Heart left ventricle (tissue), 16 donors: ENCODE measurements around the gene ASAP2. TPM values are rescaled to one million over a fixed set of nuclear protein-coding genes. Genes with fewer than 3 reads are reported as not detected.

ENCODE experiments used
- ATAC-seq, 4 donors: fragments of 200-7000 bp; cut with Tn5 transposase; one replicate each; pipeline ENCODE4 v1.9.1; 2020 to 2022; ENCODE audit warnings: moderate library complexity in 4 of 4, mild to moderate bottlenecking in 3 of 4, moderate number of reproducible peaks in 1 of 4
- DNase-seq, 5 donors: peaks; one replicate each; pipeline ENCODE4 v3.0.0-alpha.2; 2020
- H3K27ac ChIP-seq, 12 donors: fragments of 200-600 bp; sonication (generic) in 4 of 12; one replicate each; pipeline versions ENCODE4 v1.5.0 to v1.8.0; 2016 to 2022; ENCODE audit warnings: mild to moderate bottlenecking in 2 of 12
- H3K27me3 ChIP-seq, 9 donors: fragments of 200-600 bp; sonication (generic) in 2 of 9; one replicate each; pipeline versions ENCODE4 v1.5.1 to v1.8.0; 2016 to 2022; ENCODE audit warnings: mild to moderate bottlenecking in 3 of 9
- H3K36me3 ChIP-seq, 9 donors: fragments of 200-600 bp; sonication (generic) in 2 of 9; one replicate each; pipeline versions ENCODE4 v1.5.0 to v1.8.0; 2018 to 2022; ENCODE audit warnings: mild to moderate bottlenecking in 2 of 9
- H3K4me1 ChIP-seq, 12 donors: fragments of 200-600 bp; sonication (generic) in 4 of 12; one replicate each; pipeline versions ENCODE4 v1.5.0 to v1.8.0; 2016 to 2022; ENCODE audit warnings: mild to moderate bottlenecking in 3 of 12
- H3K4me3 ChIP-seq, 12 donors: fragments of 200-600 bp; sonication (generic) in 4 of 12; one replicate each; pipeline versions ENCODE4 v1.5.0 to v1.8.0; 2017 to 2022; ENCODE audit warnings: mild to moderate bottlenecking in 9 of 12, moderate library complexity in 4 of 12
- H3K9me3 ChIP-seq, 12 donors: fragments of 200-600 bp; sonication (generic) in 4 of 12; one replicate each; pipeline versions ENCODE4 v1.5.0 to v1.8.0; 2016 to 2022; ENCODE audit warnings: mild to moderate bottlenecking in 1 of 12
- CTCF ChIP-seq, 12 donors: fragments of 200-600 bp; sonication (generic) in 4 of 12; IDR thresholded peaks; one replicate each; pipeline versions ENCODE4 v1.5.0 to v1.8.0; 2018 to 2022; ENCODE audit warnings: antibody characterized with exemption in 12 of 12, mild to moderate bottlenecking in 5 of 12
- POLR2A ChIP-seq, 2 donors: fragments of 450-650 bp; IDR thresholded peaks; one replicate each; pipeline ENCODE4 v1.6.1; 2017; ENCODE audit warnings: antibody characterized with exemption in 2 of 2, mild to moderate bottlenecking in 2 of 2, moderate library complexity in 2 of 2
- WGBS, 4 donors: extraction: QIAGEN DNeasy Blood & Tissue Kit in 2 of 4; methylation state at CpG; one replicate each; pipeline versions ENCODE4 v1.1.5 to v1.1.7; 2013 to 2018; 5-methylcytosine and 5-hydroxymethylcytosine counted together
- intact Hi-C, 10 donors: fragments of 100-400 bp; cut with DNase I; formaldehyde crosslinking; loops; one replicate each; pipeline versions ENCODE4 v1.11.1 to v1.14.2; 2022
- polyA plus RNA-seq, 2 donors: library from polyadenylated mRNA; stranded (reverse); fragments of 200-250 nt; gene quantifications; one replicate each; pipeline ENCODE4 v1.2.3, GENCODE V29; 2013
- total RNA-seq, 9 donors: library from RNA; depleted of rRNA in 2 of 9; stranded (reverse); fragments of >200 nt in 2 of 9; fragmentation: NEBNext Ultra II Directional in 3 of 9; extraction: Animal tissue kit (Norgen Biotek cat#: 25700) in 3 of 9; gene quantifications; one replicate each; pipeline versions ENCODE4 v1.1.0 to v1.2.4, GENCODE V29; 2016 to 2023
- donor health status: ischemic (EF 13 %, LVEDD 7.1; RV severe dilation, severe dysfunction).
- donor health status: healthy with polysubstance abuse.
- donor health status: DM: no; HTN: yes; CAD: no.
- donor health status: DM: no; HTN: no; CAD: no.
- donor health status: ischemic (EF 25% LVEDD 6.9; RV normal size, moderate dysfunction).
- donor health status: ischemic (EF 25% LVEDD 5.7; RV mildly dilated, moderate dysfunction).
- donor health status: healthy.
- donor health status: DM: yes; HTN: yes; CAD: no.
- donor health status: ischemic (EF 35%, LVEDD 5.7; RV mildly dilated, moderate dysfunction).
- donor health status: nonischemic (EF 11% LVEDD 7.7; RV severe dilation, severe dysfunction).
- donor health status: DM: yes; HTN: yes; CAD: no.
- donor health status: PGD.
- donor health status: ischemic (EF 29% LVEDD 5.4; RV normal size, mild dysfunction).
- donor health status: nonischemic (EF 23%, LVEDD 6.1; RV moderate dilation, normal function).

ASAP2 gene
- total and polyA plus RNA-seq, 11 donors, result 6.7 to 17.0 (median 11.9) TPM

- TF ChIP-seq POLR2A (IDR thresholded peaks at IDR 0.05) (no peak), CTCF (IDR thresholded peaks at IDR 0.05) (no peak)
- WGBS, 4 donors, result 60 to 70% (median 63%) methylated on average over 16 of the region's 16 CpGs
- H3K27ac ChIP-seq, result peak overlapping the region in 11 of 12 donors; percentile 23 to 61 (median 53)
- DNase-seq (peak in 1 of 5 donors; percentile 58), ATAC-seq (peak in 3 of 4 donors; percentile 54 to 75 (median 56))
- H3K4me3 ChIP-seq, result no peak overlapping the region
- H3K9me3 ChIP-seq, result no peaks in the 10 kb centered on the region
- no peaks in the 10 kb centered on the region for H3K36me3 ChIP-seq
- peaks cover 3 to 75% (median 57%) of the 10 kb centered on the region in 12 donors for H3K4me1 ChIP-seq
- intact Hi-C loops, result no loop called here
- no peaks in the 10 kb centered on the region for H3K27me3 ChIP-seq
Observed at GRCh38 chr2:9251154-9252001, 44.8 kb downstream of the ASAP2 start.

- peaks cover 3 to 75% (median 58%) of the 10 kb centered on the region in 12 donors for H3K4me1 ChIP-seq
- 63 to 77% (median 70%) methylated on average over 4 to 5 of the region's 5 CpGs for WGBS, 4 donors
Observed at GRCh38 chr2:9252002-9252357, 45.4 kb downstream of the ASAP2 start.

GRCh38 chr2:9255416-9255815 lies 48.8 kb downstream of the ASAP2 start:
- peaks cover 0 to 75% (median 63%) of the 10 kb centered on the region in 12 donors for H3K4me1 ChIP-seq
- intact Hi-C loops, result loop anchor here in 3 of 10 donors (5.0 kb wide), 3 partner anchors 38 to 48 kb away; partner anchors contain the start of gene ASAP2 (in 1 of the 3)
- WGBS, 4 donors, result 88 to 94% (median 90%) methylated on average over 4 of the region's 4 CpGs
- ATAC-seq (no peak), DNase-seq (no peak)
- H3K27me3 ChIP-seq, result no peaks in the 10 kb centered on the region
- H3K9me3 ChIP-seq, result no peaks in the 10 kb centered on the region
- no peak overlapping the region for H3K4me3 ChIP-seq
- no peak overlapping the region for H3K27ac ChIP-seq
- TF ChIP-seq POLR2A (IDR thresholded peaks at IDR 0.05) (no peak), CTCF (IDR thresholded peaks at IDR 0.05) (no peak)
- H3K36me3 ChIP-seq, result no peaks in the 10 kb centered on the region

More at GRCh38 chr2:9252002-9252357, 45.4 kb downstream of the ASAP2 start:
- ATAC-seq (peak in 1 of 4 donors; percentile 13), DNase-seq (no peak)
- TF ChIP-seq CTCF (IDR thresholded peaks at IDR 0.05) (no peak), POLR2A (IDR thresholded peaks at IDR 0.05) (no peak)
- Histone ChIP-seq H3K36me3 (no peaks in the 10 kb centered on the region), H3K27me3 (no peaks in the 10 kb centered on the region), H3K9me3 (no peaks in the 10 kb centered on the region), H3K27ac (peak overlapping the region in 11 of 12 donors; percentile 8 to 58 (median 47)), H3K4me3 (no peak overlapping the region)
- intact Hi-C loops, result no loop called here

GRCh38 chr2:9256147-9256546 lies 49.5 kb downstream of the ASAP2 start:
- WGBS, 4 donors, result 65 to 79% (median 71%) methylated on average over 4 of the region's 4 CpGs
- intact Hi-C loops, result loop anchor here in 3 of 10 donors (5.0 kb wide), 3 partner anchors 39 to 49 kb away; partner anchors contain the start of gene ASAP2 (in 1 of the 3)
- H3K4me1 ChIP-seq, result peaks cover 6 to 75% (median 64%) of the 10 kb centered on the region in 12 donors

More at GRCh38 chr2:9256147-9256546, 49.5 kb downstream of the ASAP2 start:
- ATAC-seq (no peak), DNase-seq (no peak)
- Histone ChIP-seq H3K4me3 (peak overlapping the region in 1 of 12 donors; percentile 13), H3K27me3 (no peaks in the 10 kb centered on the region), H3K36me3 (no peaks in the 10 kb centered on the region), H3K9me3 (no peaks in the 10 kb centered on the region), H3K27ac (peak overlapping the region in 3 of 12 donors; percentile 77 to 86 (median 83))
- TF ChIP-seq CTCF (IDR thresholded peaks at IDR 0.05), result no peak
